COLO668 (cell line): ENCODE data around the gene SEC31A.

Source experiments
- DNase-seq: peaks from one replicate; lab custom pipeline; 2025; ENCODE audit not compliant: unreplicated experiment; lab: John Stamatoyannopoulos, UW

The SEC31A gene

DNA sequence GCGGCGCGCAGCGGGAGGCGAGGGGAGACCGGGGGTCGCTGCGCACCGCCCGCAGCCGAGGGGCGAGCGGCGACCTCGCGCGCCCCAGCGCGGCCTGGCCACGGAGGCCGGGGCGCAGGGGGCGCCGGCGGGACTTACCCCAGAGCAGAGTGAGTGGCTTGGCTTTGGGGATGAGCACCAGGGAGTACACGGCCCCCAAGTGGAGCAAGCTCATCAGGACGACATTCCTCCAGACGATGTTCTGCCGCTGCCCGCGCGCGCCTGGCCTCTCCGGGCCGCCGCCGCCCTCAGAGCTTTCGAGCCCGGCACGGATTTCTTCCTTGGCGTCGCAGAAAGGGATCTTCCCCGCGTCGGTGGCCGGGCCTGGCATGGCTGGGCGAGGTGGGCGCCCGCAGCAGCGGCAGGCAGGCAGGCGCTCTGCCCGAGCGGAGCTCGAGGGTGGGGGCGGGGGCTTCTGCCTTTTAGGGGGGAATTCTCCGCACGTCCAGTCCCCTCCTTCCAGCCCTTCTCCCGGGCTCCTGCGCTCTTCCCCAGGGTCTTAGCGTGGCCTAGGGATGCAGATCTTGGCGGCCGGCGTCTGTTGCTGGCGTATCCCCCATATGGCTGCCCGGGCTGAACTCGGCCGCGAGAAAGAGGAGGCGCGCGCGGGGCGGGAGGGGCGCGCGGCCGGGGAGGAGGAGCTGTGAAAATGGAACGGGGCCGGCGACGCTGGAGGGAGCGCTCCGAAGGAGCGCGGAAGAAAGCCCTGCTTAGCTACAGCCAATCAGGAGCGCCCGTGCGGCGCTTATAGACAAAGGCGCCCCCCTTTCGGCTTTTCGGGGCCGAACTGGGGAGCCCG lies 92.6 kb downstream of the SEC31A start, which contains the start of gene SCD5:
Gene SCD5 (minus strand): TSS at position 629 of the 838 bp plus-strand sequence. CDS start 259 bp downstream, at position 370.
- DNase-seq: peak; percentile 60

DNA sequence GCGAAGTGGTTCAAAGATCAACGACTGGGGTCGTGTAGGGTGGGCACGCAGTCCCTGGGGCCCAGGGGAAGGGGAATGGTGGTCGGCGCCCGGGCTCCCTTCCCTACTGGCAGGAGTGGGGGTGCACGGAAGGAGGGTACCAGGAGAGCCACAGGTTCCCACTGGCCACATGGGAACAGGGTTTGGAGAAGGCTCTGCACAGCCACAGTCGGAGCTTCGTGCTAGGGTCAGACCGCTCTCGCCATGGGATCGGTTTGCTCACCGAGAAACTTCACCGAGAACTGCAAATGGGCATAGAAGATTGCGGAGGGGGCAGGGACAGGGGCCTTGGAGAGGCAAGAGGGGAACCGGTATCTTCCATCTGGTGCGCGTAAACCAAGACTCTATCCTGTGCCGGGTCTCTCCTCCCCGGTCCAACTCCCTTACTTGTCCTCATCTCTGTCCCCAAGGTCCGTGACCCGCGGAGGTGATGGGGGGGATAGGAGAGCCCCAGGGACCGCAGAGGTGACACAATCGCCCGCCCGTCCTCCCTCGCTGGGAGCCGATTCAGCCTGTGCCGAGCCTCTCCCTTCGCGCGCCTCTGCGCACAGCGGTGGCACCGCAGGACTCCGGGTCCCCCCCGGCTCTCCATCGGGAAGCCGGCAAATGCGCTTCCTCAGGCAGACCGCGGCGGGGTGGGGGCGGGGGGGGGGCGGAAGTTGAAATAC lies 93.4 kb downstream of the SEC31A start:
- DNase-seq: peak; percentile 62

DNA sequence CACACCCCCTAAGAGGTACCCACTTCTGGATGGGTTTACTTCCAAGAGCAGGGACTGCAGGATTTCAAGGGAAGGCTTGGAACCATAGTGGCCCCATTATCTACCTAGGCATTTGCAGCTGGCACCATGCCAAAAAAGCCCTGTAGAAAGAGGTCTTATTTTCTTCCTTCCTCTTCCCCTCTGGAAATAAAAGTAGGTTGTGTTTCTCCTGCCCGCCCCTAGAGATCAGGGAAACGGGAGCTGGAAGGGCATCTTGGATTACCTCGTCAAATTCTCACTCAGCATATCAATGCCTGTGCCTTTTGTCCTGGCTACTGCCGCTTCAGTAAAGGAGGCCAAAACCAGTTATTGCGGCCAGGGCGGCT lies 93.9 kb downstream of the SEC31A start:
- DNase-seq: peak; percentile 33

DNA sequence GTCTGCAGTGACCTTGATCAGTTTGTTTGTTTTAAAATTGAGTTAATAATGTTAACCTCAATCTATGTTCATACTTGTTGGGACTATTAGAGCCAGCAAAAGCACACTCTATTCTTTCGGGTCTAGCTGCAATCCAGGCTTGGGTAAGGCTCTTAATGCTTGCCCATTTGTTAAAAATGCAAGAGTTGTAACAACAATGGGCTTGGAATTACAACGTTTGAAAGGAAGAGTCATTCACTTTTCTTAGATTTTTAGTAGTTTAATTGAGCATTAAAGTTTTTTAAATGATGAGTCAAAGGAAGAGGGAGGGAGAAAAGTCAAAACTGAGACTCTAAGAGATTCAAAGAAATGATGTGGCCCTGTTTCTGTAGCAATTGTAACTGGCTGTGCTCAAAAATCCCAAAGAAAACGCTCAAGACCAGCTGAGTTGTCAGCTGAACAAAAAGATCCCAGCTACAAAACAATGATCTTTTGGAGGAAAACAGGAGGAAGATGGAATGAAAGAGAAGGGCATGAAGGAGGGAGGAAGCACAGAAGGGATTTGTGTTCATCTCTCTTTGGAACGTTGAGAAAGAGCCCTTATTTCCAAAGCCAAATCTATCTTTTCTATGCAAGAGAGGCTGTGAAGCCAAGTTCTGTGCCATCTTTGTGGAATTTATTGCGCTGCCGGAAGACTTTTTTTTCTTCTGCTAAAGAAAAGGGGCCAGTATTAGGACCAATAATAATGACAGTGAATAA lies 97.9 kb downstream of the SEC31A start:
- no peak for DNase-seq

DNA sequence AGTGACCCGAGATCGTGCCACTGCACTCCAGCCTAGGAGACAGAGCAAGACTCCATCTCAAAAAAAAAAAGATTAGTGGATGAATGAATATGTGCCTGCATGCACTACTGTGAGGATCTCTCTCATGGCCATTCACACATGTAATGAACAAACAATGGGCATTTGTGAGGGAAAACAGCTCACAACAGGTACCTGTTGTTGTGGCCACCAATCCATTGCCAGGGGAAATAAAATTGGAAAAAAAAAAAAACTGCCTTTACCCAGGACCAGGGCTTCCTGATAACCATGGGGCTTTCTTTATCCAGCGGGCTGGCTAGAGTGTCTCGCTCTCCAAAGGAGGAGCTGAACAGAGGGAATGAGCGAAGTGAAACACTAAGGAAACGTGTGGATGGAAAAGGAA lies 99.8 kb downstream of the SEC31A start:
- DNase-seq: no peak

DNA sequence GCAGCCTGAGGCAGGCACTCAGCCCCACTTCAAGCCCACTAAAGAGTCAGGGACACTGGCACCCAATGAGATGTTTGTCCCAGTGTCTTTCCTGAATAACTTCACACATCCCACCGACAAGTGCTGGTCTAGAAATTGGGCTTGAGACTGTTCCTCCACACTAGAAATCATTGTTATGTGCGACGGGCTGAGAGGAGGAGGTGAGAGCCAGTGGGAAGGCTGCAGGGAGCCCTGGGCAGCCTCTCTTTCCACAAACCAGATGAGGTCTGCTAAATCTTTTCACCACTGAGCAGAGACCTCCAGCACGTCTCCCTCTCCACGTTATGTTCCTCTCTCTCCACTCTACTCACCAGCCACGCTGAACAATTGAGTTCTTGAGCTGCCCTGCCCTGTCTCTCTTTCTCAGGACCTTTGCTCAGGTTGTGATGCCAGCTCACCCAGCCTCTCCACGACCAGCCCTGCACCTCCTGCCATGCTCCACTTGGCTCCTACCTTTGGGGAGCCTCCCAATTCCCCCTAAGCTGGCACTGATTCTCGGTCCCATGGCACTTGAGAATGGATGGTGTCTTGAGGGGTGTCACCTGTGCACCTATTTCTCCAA lies 100.8 kb downstream of the SEC31A start:
- DNase-seq: no peak

DNA sequence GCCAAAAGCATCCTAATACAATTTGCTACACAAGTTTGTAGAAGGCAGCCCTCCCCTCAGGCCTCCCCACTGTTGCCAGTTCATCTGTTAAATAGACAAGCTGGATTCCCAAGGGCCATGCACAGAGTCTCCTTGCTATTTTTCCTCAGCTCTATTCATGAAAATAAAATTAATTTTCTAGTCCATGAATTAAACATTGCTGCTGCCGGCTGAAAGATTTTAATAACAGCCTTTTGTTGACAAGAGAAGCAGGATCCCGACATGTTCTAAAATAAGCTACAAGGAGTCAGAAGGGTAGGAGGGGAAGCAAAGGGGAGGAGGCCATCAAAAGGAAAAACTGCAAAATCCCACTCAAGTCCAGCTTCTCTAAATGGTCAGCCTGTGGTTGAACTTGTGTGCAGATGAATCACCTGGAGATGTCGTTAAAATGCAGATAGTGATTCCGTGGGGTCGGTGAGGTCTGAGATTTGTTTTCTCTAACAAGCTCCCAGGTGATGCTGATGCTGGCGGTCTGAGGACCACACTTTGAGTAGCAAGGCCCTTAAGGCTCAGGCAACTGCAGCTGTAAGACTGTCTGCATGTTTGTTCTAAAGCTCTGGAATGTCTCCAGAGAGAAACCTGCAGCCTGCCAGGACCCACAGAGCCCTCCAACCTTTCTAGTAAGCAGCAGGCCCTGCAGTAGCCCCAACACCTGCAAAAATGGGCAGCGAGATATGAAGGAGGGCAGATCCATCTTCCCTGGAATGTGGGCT lies 101.8 kb downstream of the SEC31A start:
- no peak for DNase-seq

DNA sequence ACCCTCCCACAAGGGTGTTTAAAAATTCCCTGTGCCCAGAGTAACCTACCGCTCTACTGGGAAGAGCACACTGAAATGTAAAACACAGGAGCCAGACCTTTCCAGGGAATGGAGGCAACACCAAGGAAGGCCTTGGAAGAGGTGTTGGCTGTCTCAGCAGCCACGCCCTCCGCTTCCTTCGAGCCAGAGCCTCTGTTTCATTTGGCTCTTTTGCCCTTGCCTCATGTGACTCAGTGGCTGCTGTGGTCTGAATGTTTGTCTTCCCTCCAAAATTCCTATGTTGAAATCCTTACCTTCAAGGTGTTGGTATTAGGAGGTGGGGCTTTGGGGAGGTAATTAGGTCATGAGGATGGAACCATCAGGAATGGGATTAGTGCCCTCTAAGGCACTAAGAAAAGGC lies 103.6 kb downstream of the SEC31A start:
- no peak for DNase-seq

DNA sequence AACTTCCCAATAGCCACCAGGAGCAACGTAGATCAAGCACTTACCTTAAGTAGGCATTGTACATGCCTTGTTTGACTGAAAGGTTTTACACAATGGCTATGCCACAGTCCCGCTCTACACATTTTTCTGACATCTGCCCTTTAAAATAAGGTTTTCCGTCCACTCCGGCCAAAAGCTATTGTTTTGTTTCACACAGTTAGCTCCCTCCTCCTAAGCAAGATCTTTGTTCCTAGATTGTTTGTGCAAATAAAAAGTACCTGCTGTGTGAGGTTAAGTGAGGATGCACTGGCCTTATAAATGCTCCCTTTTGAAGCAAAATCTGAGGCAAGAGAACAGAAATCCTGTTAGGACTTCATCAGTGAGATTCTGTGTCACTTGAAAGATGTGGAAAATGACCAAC lies 104.1 kb downstream of the SEC31A start:
- DNase-seq: no peak

DNA sequence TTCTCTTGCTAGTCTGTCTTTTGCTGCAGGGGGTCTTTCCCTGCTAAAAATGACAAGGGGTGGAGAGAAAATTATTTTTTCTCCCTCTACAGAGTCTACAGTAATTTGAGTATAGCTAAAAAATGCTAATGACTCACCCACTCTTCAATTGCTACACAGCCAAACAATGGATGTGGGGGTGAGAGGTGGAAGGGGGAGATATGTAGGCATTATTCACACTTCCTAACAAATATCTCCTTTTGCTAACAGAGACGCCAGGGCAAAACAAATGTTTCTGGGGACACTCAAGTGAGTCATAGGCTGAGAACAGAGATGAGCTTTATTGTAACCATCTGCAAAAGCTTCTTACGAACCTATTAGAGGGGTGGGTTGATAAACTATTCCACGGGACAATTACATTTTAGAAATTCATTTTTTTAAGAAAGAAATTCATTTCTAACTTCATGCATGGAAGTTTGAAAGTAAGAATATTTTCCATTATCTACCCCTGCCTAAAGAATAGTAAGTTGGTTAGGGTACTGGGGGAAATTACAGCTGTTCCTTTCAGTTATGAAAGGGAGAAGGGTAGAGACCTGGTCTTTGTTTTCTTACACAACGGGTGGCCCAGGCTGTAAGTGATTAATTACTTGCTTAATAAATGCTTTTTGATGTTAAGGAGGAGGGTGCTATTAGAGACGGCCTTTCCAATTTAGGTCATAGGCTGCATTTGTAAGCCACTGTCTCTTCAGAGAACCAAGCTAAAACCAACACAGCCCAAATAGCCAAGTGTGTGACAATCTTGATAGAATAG lies 105.1 kb downstream of the SEC31A start:
- DNase-seq: no peak

DNA sequence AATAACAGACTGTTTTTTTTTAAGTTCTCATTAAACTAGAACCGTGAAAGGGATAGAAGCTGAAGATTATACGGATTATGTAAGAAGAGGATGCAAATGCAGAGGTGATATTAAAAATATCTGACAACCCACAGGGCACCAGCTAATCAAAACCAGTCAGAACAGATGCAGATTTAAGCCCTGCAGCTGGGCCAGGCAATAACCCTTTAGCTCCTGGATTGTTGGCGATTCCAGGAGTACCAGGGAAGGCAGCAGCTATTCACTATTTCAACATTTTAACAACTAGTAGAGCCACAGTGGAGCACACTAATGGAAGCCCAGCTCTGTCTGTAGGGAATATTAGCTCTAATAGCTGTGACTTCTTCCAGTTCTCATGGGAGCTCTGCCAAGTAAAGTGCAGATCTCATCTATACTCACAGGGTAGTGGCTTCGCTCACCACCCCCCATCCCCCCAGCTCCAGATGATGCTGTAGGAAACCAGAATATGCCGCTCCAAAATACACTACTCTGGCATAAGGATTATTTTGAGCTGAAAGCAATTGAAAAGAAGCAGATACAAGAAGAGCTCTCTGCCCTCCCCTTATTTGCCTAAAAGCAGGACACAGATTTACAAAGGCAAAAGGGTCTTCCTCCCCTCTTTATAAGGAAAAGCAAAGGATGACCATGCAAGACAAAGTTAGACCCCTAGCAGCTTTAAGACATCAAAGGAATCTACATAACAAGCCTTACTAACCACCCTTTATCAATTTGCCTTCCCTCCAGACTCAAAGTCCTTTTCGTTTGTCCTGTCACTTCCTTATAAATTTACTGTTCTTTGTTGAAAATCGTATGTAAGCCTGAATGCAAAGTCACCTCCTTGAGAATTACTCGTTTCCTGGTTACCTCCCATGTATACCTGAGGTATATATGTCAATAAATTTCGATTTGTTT lies 106.0 kb downstream of the SEC31A start:
- no peak for DNase-seq

DNA sequence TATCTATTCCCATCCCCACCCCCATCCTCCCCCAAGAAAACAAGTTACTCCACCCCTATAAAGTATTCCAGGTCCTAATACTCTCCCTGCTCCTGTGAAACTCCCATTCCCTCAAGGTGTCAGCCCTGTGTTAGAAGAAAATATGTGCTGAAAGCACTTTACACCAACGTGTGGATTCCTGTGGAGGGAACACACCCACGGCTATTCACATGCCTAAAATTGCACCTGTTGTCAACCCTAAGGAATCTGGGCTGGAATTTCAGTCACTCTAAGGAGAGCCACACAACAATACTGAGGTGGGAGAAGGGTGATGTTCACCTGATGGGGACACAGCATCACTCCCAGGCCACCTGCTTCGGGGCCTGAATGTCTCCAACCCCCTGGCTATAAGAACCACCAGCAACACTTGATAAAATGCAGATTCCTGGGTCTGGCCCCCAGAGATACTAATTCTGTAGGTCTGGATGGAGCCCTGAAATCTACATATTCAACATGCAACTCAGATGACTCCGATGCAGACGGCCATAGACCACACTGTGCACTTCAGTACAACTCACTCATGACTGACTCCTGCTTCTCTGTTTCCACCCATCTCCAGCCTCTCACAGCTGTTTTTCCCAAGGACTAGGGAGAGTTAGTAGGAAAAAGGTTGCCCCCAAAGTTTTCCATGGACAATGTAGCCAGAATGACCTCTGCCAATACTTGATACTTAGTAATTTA lies 108.2 kb downstream of the SEC31A start:
- no peak for DNase-seq

DNA sequence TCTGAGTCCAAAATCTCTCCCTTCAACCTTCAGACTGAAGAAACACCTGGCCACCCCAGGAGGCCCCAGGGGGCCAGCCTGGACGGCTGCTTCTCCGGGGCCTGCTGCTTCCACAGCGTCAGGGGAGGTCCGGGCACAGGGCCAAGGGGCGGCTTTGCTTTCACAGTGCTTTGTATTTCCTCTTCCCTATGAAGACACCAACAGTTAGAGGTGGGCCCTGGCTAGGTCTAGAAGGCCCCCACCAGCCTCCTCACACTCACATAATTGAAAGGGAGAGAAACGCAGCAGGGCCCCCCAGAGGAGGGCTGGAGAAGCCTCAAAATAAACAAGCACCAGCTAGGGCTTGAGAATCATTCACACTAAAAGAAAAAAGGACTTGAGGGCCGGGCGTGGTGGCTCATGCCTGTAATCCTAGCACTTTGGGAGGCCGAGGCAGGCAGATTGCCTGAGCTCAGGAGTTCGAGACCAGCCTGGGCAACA lies 110.2 kb downstream of the SEC31A start:
- DNase-seq: peak; percentile 95

DNA sequence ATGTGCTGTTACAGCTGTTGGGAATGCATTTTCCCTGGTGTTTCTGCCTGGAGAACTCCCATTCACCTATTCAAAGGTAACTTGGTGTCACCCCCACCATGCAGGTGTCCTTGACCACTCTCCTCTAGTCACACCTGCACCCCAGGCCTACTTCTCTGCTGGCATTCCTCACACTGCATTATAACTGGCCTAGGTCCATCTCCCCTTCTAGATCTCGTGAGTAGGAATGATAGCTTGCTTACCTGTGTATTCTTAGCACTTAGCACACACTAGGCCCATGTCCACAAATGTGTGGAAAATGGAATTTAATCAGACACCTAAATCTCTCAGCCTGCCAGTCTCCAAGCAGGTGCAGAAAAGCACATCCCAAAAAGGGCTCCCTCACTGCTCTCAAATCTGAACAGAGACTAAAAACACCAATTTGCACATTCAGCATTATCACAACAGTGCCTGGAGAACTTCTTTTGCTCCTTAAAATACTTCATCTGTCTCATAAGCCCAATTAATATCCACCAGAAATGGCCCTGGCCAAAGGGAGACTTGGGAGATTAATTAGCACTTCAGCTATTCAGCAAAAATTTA lies 110.7 kb downstream of the SEC31A start:
- DNase-seq: no peak

DNA sequence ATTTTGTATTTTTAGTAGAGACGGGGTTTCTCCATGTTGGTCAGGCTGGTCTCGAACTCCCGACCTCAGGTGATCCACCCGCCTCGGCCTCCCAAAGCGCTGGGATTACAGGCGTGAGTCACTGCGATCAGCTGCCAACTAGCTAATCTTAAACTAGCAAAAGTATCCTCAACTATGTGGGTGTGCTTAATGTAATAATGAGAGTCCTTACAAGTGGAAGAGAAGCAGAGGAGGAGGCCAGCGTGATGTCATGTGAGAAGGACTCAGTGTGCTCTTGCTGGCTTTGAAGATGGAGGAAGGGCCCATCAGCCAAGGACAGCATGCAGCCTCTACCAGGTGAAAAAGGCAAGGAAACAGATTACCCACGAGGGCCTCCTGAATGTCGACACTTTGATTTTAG lies 111.9 kb downstream of the SEC31A start:
- DNase-seq: no peak

DNA sequence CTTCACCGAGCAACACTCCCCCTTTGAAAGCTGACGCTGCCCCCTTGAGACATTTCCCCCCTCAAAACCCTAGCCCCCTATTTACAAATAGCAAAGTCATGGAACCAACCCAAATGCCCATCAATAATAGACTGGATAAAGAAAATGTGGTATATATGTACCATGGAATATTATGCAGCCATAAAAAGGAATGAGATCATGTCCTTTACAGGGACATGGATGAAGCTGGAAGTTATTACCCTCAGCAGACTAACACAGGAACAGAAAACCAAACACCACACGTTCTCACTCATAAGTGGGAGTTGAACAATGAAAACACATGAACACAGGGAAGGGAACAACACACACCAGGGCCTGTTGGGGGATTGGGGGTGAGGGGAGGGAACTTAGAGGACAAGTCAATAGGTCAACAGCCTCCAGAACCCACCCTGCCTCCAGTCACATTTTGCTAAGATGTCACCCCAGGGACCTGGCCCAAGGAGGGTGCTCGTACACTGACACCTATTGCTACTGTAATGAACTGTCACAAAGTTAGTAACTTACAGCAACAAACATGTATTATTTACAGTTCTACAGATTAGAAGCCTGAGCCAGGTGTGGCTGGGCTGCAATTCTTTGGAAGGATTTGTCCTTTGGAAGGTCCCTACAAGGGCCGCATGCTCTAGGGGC lies 113.0 kb downstream of the SEC31A start:
- no peak for DNase-seq

DNA sequence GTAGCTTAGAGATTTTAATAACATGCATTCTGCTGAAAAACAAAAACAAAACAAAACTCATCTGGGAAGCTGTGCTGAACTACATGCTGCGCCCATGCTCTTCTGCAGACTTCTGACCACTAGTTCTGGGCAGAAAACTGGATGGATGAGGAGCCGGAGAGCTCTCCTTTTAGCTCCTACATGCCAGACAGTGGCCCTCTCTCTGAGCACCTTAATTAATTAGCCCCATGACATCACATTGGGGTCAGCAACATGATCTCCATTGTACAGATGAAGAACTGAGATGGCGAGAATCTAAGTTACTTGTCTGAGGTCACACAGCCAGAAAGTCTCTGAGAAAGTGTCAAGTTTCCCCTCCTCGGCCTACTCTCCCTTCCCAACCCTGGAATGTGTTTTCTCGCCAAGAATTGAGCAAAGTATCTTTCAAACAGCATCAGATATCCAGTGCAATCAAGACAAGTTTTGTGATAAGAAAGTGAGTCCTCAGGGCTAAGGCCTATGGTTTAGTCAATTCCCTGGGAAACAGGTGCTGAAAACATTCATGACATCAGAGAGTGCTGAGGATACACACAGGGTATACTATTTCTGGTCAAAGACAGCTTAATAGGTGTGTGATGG lies 113.9 kb downstream of the SEC31A start:
- DNase-seq: no peak
